HEK293 (cell line): ENCODE data around the gene MOCS3.

ENCODE experiments used
- KLF7 ChIP-seq: fragments of 450-650 bp; formaldehyde crosslinking; IDR thresholded peaks from 2 replicates; pipeline ENCODE4 v1.5.1; 2016; ENCODE audit warnings: missing biosample characterization, missing genetic modification characterization, borderline replicate concordance
- KLF8 ChIP-seq: fragments of 450-650 bp; formaldehyde crosslinking; IDR thresholded peaks from 2 replicates; pipeline ENCODE4 v1.5.1; 2016; ENCODE audit warnings: missing biosample characterization, missing genetic modification characterization
- KLF9 ChIP-seq: fragments of 450-650 bp; formaldehyde crosslinking; IDR thresholded peaks from 2 replicates; pipeline ENCODE4 v1.5.1; 2016; ENCODE audit warnings: missing biosample characterization, missing genetic modification characterization, low read depth
- TCF7L2 ChIP-seq: IDR thresholded peaks from 2 replicates; pipeline ENCODE4 v1.6.1; 2011; ENCODE audit warnings: low read depth, mild to moderate bottlenecking, inconsistent platforms, low read length, moderate library complexity, borderline replicate concordance
- YY1 ChIP-seq: fragments of 450-650 bp; formaldehyde crosslinking; IDR thresholded peaks from 2 replicates; pipeline ENCODE4 v1.5.1; 2018; ENCODE audit warnings: missing biosample characterization, missing genetic modification characterization
- ZBTB17 ChIP-seq: fragments of 450-650 bp; formaldehyde crosslinking; IDR thresholded peaks from 2 replicates; pipeline ENCODE4 v1.5.1; 2016; ENCODE audit warnings: missing biosample characterization, missing genetic modification characterization
- ZBTB48 ChIP-seq: fragments of 450-650 bp; formaldehyde crosslinking; IDR thresholded peaks from 2 replicates; pipeline ENCODE4 v1.5.1; 2016; ENCODE audit warnings: missing biosample characterization, missing genetic modification characterization
- ZNF248 ChIP-seq: fragments of 450-650 bp; formaldehyde crosslinking; IDR thresholded peaks from 2 replicates; pipeline ENCODE4 v1.5.1; 2017; ENCODE audit warnings: missing biosample characterization, missing genetic modification characterization
- ZNF423 ChIP-seq: fragments of 450-650 bp; formaldehyde crosslinking; IDR thresholded peaks from 2 replicates; pipeline ENCODE4 v1.5.1; 2016; ENCODE audit warnings: missing biosample characterization, missing genetic modification characterization
- ZNF561 ChIP-seq: fragments of 450-650 bp; IDR thresholded peaks from 2 replicates; pipeline ENCODE4 v1.5.1; 2018; ENCODE audit warnings: missing biosample characterization, missing genetic modification characterization, borderline replicate concordance
- ZNF585B ChIP-seq: fragments of 450-650 bp; formaldehyde crosslinking; IDR thresholded peaks from 2 replicates; pipeline ENCODE4 v1.5.1; 2016; ENCODE audit warnings: missing biosample characterization, missing genetic modification characterization
- ZNF623 ChIP-seq: fragments of 450-650 bp; formaldehyde crosslinking; IDR thresholded peaks from 2 replicates; pipeline ENCODE4 v1.5.1; 2016; ENCODE audit warnings: missing biosample characterization, missing genetic modification characterization
- ZNF830 ChIP-seq: fragments of 450-650 bp; IDR thresholded peaks from 2 replicates; pipeline ENCODE4 v1.5.0; 2018; ENCODE audit warnings: missing biosample characterization, missing genetic modification characterization, low read depth, mild to moderate bottlenecking, moderate library complexity
- ZNF837 ChIP-seq: fragments of 450-650 bp; formaldehyde crosslinking; IDR thresholded peaks from 2 replicates; pipeline ENCODE4 v1.5.1; 2016; ENCODE audit warnings: missing biosample characterization, missing genetic modification characterization
- TF ChIP-seq, protein P1 (sequence below): fragments of 450-650 bp; formaldehyde crosslinking; IDR thresholded peaks from 2 replicates; pipeline ENCODE4 v1.5.1; 2016; ENCODE audit warnings: missing biosample characterization, missing genetic modification characterization, low read depth
- TF ChIP-seq, protein P2 (sequence below): fragments of 450-650 bp; formaldehyde crosslinking; IDR thresholded peaks from 2 replicates; pipeline ENCODE4 v1.5.1; 2016; ENCODE audit warnings: missing biosample characterization, missing genetic modification characterization, borderline replicate concordance
- TF ChIP-seq, protein P3 (sequence below): sonication (generic); formaldehyde crosslinking; IDR thresholded peaks from 2 replicates; pipeline ENCODE4 v1.8.1; 2022; ENCODE audit warnings: mild to moderate bottlenecking, moderate library complexity, missing genetic modification reagents
- TF ChIP-seq, protein P4 (sequence below): fragments of 450-650 bp; formaldehyde crosslinking; IDR thresholded peaks from 2 replicates; pipeline ENCODE4 v1.5.1; 2016; ENCODE audit warnings: missing biosample characterization, missing genetic modification characterization
- TF ChIP-seq, protein P5 (sequence below): fragments of 450-650 bp; formaldehyde crosslinking; IDR thresholded peaks from 2 replicates; pipeline ENCODE4 v1.5.1; 2016; ENCODE audit warnings: missing biosample characterization, missing genetic modification characterization
- TF ChIP-seq, protein P6 (sequence below): fragments of 450-650 bp; formaldehyde crosslinking; IDR thresholded peaks from 2 replicates; pipeline ENCODE4 v1.5.1; 2016; ENCODE audit warnings: missing biosample characterization, missing genetic modification characterization, borderline replicate concordance
- TF ChIP-seq, protein P7 (sequence below): fragments of 450-650 bp; IDR thresholded peaks from 2 replicates; pipeline ENCODE4 v1.5.1; 2018; ENCODE audit warnings: missing biosample characterization, missing genetic modification characterization

The MOCS3 gene

DNA sequence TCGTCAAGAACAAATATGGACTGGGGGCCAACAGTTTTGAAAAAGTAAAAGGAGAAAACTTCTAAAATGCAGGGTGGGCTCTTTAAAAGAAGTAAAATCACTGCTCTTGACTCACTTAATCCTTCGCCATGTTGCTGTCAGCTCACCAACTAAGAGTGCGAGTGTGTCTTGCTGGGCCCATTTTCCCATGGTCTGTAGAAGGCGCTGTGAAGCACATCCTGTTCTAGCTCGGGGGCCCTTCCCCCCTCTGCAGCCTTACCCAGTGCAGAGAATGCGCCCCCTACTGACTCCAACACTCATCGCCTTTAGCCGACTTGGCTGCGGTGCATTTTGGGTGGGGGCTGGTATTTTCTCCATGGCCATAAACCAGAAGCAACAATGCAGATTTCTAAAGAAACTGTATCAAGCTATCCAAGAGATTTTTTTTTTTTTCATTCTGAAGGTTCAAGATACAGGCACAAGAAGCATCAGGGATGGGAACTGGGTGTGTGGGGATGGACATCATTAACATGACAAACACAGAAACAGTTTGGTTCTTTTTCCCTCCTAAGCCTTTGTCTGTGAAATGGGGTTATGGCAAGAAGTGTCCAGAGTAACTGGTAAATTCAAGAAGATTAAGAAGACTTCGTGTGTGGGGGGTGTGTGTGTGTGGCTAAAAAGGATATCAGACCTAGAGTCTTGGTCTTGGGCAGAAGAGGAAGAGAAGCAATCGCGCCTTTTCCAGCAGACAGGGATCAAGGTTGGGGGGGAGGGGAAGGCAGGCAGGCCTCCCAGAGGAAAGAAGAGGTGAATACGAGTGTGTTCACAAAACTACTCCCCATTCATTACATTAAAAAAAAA, 29.1 kb upstream of the MOCS3 start (continued):
- TF ChIP-seq, protein P1, sequence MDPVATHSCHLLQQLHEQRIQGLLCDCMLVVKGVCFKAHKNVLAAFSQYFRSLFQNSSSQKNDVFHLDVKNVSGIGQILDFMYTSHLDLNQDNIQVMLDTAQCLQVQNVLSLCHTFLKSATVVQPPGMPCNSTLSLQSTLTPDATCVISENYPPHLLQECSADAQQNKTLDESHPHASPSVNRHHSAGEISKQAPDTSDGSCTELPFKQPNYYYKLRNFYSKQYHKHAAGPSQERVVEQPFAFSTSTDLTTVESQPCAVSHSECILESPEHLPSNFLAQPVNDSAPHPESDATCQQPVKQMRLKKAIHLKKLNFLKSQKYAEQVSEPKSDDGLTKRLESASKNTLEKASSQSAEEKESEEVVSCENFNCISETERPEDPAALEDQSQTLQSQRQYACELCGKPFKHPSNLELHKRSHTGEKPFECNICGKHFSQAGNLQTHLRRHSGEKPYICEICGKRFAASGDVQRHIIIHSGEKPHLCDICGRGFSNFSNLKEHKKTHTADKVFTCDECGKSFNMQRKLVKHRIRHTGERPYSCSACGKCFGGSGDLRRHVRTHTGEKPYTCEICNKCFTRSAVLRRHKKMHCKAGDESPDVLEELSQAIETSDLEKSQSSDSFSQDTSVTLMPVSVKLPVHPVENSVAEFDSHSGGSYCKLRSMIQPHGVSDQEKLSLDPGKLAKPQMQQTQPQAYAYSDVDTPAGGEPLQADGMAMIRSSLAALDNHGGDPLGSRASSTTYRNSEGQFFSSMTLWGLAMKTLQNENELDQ (tag by site-specific recombination) = no peak
- TF ChIP-seq KLF7 (no peak), ZNF837 (tag by site-specific recombination) (no peak), ZNF623 (tag by site-specific recombination) (0 out of 2 replicates have a peak, but pooled peaks have one; percentile 14), YY1 (tag by site-specific recombination) (peak; percentile 69; the same call in 1 of the 2 replicates), ZNF423 (no peak), ZBTB48 (tag by site-specific recombination) (no peak), KLF9 (peak; percentile 35; the same call in 1 of the 2 replicates), TCF7L2 (no peak), ZNF585B (no peak), ZNF561 (tag by site-specific recombination) (peak; percentile 85), ZBTB17 (tag by site-specific recombination) (peak; percentile 80), ZNF248 (tag by site-specific recombination) (no peak), KLF8 (tag by site-specific recombination) (peak; percentile 77), ZNF830 (tag by site-specific recombination) (no peak)
- TF ChIP-seq, protein P2, sequence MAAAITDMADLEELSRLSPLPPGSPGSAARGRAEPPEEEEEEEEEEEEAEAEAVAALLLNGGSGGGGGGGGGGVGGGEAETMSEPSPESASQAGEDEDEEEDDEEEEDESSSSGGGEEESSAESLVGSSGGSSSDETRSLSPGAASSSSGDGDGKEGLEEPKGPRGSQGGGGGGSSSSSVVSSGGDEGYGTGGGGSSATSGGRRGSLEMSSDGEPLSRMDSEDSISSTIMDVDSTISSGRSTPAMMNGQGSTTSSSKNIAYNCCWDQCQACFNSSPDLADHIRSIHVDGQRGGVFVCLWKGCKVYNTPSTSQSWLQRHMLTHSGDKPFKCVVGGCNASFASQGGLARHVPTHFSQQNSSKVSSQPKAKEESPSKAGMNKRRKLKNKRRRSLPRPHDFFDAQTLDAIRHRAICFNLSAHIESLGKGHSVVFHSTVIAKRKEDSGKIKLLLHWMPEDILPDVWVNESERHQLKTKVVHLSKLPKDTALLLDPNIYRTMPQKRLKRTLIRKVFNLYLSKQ = no peak; the same call in 1 of the 2 replicates
- TF ChIP-seq, protein P3, sequence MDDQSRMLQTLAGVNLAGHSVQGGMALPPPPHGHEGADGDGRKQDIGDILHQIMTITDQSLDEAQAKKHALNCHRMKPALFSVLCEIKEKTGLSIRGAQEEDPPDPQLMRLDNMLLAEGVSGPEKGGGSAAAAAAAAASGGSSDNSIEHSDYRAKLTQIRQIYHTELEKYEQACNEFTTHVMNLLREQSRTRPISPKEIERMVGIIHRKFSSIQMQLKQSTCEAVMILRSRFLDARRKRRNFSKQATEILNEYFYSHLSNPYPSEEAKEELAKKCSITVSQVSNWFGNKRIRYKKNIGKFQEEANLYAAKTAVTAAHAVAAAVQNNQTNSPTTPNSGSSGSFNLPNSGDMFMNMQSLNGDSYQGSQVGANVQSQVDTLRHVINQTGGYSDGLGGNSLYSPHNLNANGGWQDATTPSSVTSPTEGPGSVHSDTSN (CRISPR knock-in tag) = no peak
- TF ChIP-seq, protein P4, sequence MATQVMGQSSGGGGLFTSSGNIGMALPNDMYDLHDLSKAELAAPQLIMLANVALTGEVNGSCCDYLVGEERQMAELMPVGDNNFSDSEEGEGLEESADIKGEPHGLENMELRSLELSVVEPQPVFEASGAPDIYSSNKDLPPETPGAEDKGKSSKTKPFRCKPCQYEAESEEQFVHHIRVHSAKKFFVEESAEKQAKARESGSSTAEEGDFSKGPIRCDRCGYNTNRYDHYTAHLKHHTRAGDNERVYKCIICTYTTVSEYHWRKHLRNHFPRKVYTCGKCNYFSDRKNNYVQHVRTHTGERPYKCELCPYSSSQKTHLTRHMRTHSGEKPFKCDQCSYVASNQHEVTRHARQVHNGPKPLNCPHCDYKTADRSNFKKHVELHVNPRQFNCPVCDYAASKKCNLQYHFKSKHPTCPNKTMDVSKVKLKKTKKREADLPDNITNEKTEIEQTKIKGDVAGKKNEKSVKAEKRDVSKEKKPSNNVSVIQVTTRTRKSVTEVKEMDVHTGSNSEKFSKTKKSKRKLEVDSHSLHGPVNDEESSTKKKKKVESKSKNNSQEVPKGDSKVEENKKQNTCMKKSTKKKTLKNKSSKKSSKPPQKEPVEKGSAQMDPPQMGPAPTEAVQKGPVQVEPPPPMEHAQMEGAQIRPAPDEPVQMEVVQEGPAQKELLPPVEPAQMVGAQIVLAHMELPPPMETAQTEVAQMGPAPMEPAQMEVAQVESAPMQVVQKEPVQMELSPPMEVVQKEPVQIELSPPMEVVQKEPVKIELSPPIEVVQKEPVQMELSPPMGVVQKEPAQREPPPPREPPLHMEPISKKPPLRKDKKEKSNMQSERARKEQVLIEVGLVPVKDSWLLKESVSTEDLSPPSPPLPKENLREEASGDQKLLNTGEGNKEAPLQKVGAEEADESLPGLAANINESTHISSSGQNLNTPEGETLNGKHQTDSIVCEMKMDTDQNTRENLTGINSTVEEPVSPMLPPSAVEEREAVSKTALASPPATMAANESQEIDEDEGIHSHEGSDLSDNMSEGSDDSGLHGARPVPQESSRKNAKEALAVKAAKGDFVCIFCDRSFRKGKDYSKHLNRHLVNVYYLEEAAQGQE = no peak
- TF ChIP-seq, protein P5, sequence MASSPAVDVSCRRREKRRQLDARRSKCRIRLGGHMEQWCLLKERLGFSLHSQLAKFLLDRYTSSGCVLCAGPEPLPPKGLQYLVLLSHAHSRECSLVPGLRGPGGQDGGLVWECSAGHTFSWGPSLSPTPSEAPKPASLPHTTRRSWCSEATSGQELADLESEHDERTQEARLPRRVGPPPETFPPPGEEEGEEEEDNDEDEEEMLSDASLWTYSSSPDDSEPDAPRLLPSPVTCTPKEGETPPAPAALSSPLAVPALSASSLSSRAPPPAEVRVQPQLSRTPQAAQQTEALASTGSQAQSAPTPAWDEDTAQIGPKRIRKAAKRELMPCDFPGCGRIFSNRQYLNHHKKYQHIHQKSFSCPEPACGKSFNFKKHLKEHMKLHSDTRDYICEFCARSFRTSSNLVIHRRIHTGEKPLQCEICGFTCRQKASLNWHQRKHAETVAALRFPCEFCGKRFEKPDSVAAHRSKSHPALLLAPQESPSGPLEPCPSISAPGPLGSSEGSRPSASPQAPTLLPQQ = peak; percentile 84
- TF ChIP-seq, protein P6, sequence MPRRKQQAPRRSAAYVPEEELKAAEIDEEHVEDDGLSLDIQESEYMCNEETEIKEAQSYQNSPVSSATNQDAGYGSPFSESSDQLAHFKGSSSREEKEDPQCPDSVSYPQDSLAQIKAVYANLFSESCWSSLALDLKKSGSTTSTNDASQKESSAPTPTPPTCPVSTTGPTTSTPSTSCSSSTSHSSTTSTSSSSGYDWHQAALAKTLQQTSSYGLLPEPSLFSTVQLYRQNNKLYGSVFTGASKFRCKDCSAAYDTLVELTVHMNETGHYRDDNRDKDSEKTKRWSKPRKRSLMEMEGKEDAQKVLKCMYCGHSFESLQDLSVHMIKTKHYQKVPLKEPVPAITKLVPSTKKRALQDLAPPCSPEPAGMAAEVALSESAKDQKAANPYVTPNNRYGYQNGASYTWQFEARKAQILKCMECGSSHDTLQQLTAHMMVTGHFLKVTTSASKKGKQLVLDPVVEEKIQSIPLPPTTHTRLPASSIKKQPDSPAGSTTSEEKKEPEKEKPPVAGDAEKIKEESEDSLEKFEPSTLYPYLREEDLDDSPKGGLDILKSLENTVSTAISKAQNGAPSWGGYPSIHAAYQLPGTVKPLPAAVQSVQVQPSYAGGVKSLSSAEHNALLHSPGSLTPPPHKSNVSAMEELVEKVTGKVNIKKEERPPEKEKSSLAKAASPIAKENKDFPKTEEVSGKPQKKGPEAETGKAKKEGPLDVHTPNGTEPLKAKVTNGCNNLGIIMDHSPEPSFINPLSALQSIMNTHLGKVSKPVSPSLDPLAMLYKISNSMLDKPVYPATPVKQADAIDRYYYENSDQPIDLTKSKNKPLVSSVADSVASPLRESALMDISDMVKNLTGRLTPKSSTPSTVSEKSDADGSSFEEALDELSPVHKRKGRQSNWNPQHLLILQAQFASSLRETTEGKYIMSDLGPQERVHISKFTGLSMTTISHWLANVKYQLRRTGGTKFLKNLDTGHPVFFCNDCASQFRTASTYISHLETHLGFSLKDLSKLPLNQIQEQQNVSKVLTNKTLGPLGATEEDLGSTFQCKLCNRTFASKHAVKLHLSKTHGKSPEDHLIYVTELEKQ = 0 out of 2 replicates have a peak, but pooled peaks have one; percentile 11
- TF ChIP-seq, protein P7, sequence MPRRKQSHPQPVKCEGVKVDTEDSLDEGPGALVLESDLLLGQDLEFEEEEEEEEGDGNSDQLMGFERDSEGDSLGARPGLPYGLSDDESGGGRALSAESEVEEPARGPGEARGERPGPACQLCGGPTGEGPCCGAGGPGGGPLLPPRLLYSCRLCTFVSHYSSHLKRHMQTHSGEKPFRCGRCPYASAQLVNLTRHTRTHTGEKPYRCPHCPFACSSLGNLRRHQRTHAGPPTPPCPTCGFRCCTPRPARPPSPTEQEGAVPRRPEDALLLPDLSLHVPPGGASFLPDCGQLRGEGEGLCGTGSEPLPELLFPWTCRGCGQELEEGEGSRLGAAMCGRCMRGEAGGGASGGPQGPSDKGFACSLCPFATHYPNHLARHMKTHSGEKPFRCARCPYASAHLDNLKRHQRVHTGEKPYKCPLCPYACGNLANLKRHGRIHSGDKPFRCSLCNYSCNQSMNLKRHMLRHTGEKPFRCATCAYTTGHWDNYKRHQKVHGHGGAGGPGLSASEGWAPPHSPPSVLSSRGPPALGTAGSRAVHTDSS (tag by site-specific recombination) = no peak
